IPS-NIHi7 (cell line): ENCODE measurements around the gene COL9A1.

Experiments used
- DNase-seq: peaks from one replicate; pipeline ENCODE4 v3.0.0; 2012; ENCODE audit warnings: mixed read lengths; ENCODE audit errors: extremely low spot score

The COL9A1 gene

DNA sequence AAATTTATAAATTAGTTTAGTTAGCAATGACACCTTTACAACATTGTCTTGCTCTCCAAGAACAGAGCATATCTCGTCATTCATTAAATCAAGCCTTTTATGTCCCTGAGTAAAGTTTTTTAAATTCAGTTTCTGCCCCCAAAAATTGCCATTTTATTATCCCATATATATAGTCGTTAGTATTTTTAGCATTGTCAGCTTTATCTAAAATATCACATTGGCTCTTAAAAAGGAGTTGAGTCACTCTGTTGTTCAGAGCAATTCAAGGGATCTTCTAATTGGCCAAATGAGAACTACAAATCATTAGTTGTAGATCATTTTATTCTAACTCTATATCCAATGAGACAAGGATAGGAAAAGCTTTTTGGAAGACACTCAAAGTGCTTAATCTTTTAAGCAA lies 127.1 kb downstream of the COL9A1 start:
- no peak for DNase-seq

GRCh38 chr6:70172252-70172651 lies 130.6 kb downstream of the COL9A1 start:
- no peak for DNase-seq

DNA sequence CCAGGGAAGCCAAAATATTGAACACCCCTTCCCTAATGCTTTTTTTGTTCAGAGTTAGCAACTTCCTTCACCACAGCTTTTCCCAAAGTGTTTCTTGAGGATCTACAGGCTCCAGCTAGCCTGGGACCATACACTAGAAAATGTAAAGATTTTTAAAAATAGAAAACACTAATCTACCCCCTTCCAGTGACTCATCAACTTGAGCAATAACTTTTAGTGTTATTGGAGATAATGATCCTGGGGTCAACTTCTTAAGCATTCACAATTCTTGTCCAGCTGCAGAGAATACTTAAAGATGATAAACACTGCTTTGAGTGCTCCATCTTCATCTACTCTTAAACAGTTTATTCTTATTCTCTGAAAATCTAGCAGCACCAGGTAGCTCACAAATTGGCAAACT lies 131.6 kb downstream of the COL9A1 start:
- no peak for DNase-seq

GRCh38 chr6:70168681-70169377 lies 134.1 kb downstream of the COL9A1 start:
- DNase-seq: no peak
